SK-N-SH (cell line): ENCODE results near the gene SRGAP2. TPM values are rescaled to one million over a fixed set of nuclear protein-coding genes. Genes with fewer than 3 reads are reported as not detected.
"Not testable (repeated sequence)": the region's sequence is repeated elsewhere in the genome, so short reads cannot be mapped to it uniquely, and the experiment has no call there.

Experiments
- CTCF ChIA-PET: fragments of 300-600, 350-600 bp; formaldehyde crosslinking; extraction: SDS; loops from one replicate; lab custom pipeline; 2021; lab: Yijun Ruan, JAX
- POLR2A ChIA-PET: fragments of 350-600 bp; sonication (Branson Sonifier 250); formaldehyde crosslinking; extraction: SDS; loops from one replicate; lab custom pipeline; 2020; ENCODE audit warnings: antibody characterized with exemption, inconsistent platforms; lab: Yijun Ruan, JAX
- DNase-seq: peaks from one replicate; pipeline ENCODE4 v3.0.0; 2012
- H2AFZ ChIP-seq: fragments of 200-600 bp; sonication (generic); 2 replicates; pipeline ENCODE4 v1.8.1; 2016; ENCODE audit warnings: antibody characterized with exemption, mild to moderate bottlenecking, low read depth
- H3F3A ChIP-seq: fragments of 200-600 bp; sonication (generic); replicated peaks from 2 replicates; pipeline ENCODE3; 2016; ENCODE audit warnings: antibody characterized with exemption, mild to moderate bottlenecking; ENCODE audit not compliant: insufficient read depth
- H3K27ac ChIP-seq, 2 experiments: fragments of 200-500 bp in 1 of 2; fragments of 200-600 bp in 1 of 2; sonication (Bioruptor generic) in 1 of 2; sonication (generic), shearing (Covaris generic) in 1 of 2; 2 replicates each; pipeline versions ENCODE4 v1.5.1 to v1.6.1; 2014 to 2016; ENCODE audit warnings: low read depth in 2 of 2, inconsistent platforms in 1 of 2, low read length in 1 of 2, mild to moderate bottlenecking in 1 of 2, mixed read lengths in 1 of 2
- H3K27me3 ChIP-seq: fragments of 200-600 bp; sonication (generic), shearing (Covaris generic); 2 replicates; pipeline ENCODE4 v1.6.1; 2016; ENCODE audit warnings: mixed run types; ENCODE audit not compliant: insufficient read depth
- H3K36me3 ChIP-seq, 2 experiments: fragments of 200-500 bp in 1 of 2; fragments of 200-600 bp in 1 of 2; sonication (Bioruptor generic) in 1 of 2; sonication (generic) in 1 of 2; replicated peaks in 1 of 2; 2 replicates each; pipeline versions ENCODE3 to v1.5.1; 2014 to 2016; ENCODE audit warnings: low read length in 1 of 2, mild to moderate bottlenecking in 1 of 2; ENCODE audit not compliant: insufficient read depth in 2 of 2, control insufficient read depth in 1 of 2
- H3K4me1 ChIP-seq, 2 experiments: fragments of 200-500 bp in 1 of 2; fragments of 200-600 bp in 1 of 2; sonication (Bioruptor generic) in 1 of 2; sonication (generic), shearing (Covaris generic) in 1 of 2; 2 replicates each; pipeline versions ENCODE4 v1.5.1 to v1.6.1; 2014 to 2016; ENCODE audit warnings: low read depth in 1 of 2, low read length in 1 of 2, mixed run types in 1 of 2; ENCODE audit not compliant: insufficient read depth in 2 of 2, control insufficient read depth in 1 of 2
- H3K4me2 ChIP-seq: fragments of 200-600 bp; sonication (generic), shearing (Covaris generic); 2 replicates; pipeline ENCODE4 v1.6.1; 2017; ENCODE audit warnings: mixed run types
- H3K4me3 ChIP-seq, 2 experiments: fragments of 200-500 bp in 1 of 2; fragments of 200-600 bp in 1 of 2; sonication (Bioruptor generic) in 1 of 2; sonication (generic), shearing (Covaris generic) in 1 of 2; 2 replicates each; pipeline versions ENCODE4 v1.5.1 to v1.8.1; 2014 to 2016; ENCODE audit warnings: low read depth in 2 of 2, inconsistent platforms in 1 of 2, low read length in 1 of 2, mild to moderate bottlenecking in 1 of 2, mixed read lengths in 1 of 2, moderate library complexity in 1 of 2
- H3K79me2 ChIP-seq: fragments of 200-600 bp; sonication (generic); 2 replicates; pipeline ENCODE4 v1.8.1; 2017; ENCODE audit warnings: mild to moderate bottlenecking; ENCODE audit not compliant: insufficient read depth
- H3K9ac ChIP-seq: fragments of 200-600 bp; sonication (generic); 2 replicates; pipeline ENCODE4 v1.6.1; 2017; ENCODE audit warnings: mixed run types
- H3K9me2 ChIP-seq: fragments of 200-600 bp; sonication (generic); 2 replicates; pipeline ENCODE4 v1.6.1; 2017; ENCODE audit warnings: mixed run types
- H3K9me3 ChIP-seq: fragments of 200-600 bp; sonication (generic); 2 replicates; pipeline ENCODE4 v1.6.1; 2017; ENCODE audit warnings: mixed run types, mild to moderate bottlenecking, moderate library complexity
- H4K20me1 ChIP-seq: fragments of 200-600 bp; sonication (generic); 2 replicates; pipeline ENCODE4 v1.6.1; 2017; ENCODE audit warnings: mild to moderate bottlenecking, mixed run types; ENCODE audit not compliant: insufficient read depth
- CHD2 ChIP-seq: fragments of 150-350 bp; IDR thresholded peaks from 2 replicates; pipeline ENCODE4 v1.6.1; 2018; ENCODE audit warnings: low read length; ENCODE audit not compliant: partially characterized antibody
- PBX3 ChIP-seq: IDR thresholded peaks from 2 replicates; pipeline ENCODE4; 2012
- WGBS: methylation state at CpG from one replicate; pipeline ENCODE4 v1.1.6; 2017; ENCODE audit warnings: low lambda C conversion rate; 5-methylcytosine and 5-hydroxymethylcytosine counted together
- polyA plus RNA-seq, 3 experiments: library from polyadenylated mRNA; depleted of rRNA; stranded (reverse); fragments of >200 nt; gene quantifications; 2 replicates each; pipeline ENCODE4 v1.2.3, GENCODE V29; 2012
- TF ChIP-seq, protein P1 (sequence below): fragments of 150-350 bp; IDR thresholded peaks from 2 replicates; pipeline ENCODE4 v1.6.1; 2016; ENCODE audit warnings: mild to moderate bottlenecking, low read depth, low read length

SRGAP2 gene
- polyA plus RNA-seq, 1 of the 3 experiments (the other 2 are of a cell fraction): 18.2 TPM

GRCh38 chr1:206195182-206195581 lies 8.2 kb upstream of the SRGAP2 start:
- DNase-seq, H2AFZ ChIP-seq, H3K27ac ChIP-seq, H3K4me3 ChIP-seq, H3K9me2 ChIP-seq, H3F3A ChIP-seq, H3K9ac ChIP-seq, CTCF ChIA-PET, H3K27me3 ChIP-seq, H3K4me1 ChIP-seq, H3K4me2 ChIP-seq, H3K79me2 ChIP-seq, POLR2A ChIA-PET, H4K20me1 ChIP-seq, H3K9me3 ChIP-seq, H3K36me3 ChIP-seq: not testable (repeated sequence)
- no CpG with 5 or more reads among the region's 2 CpGs for WGBS

- H2AFZ ChIP-seq, POLR2A ChIA-PET, H3K9ac ChIP-seq, H4K20me1 ChIP-seq, H3K4me3 ChIP-seq, H3K27ac ChIP-seq, CTCF ChIA-PET, H3K27me3 ChIP-seq, DNase-seq, H3K4me1 ChIP-seq, H3K79me2 ChIP-seq, H3K36me3 ChIP-seq, H3F3A ChIP-seq, H3K9me3 ChIP-seq, H3K4me2 ChIP-seq, H3K9me2 ChIP-seq: not testable (repeated sequence)
- 93% methylated on average over 3 of the region's 3 CpGs for WGBS
Observed at GRCh38 chr1:206196748-206197424, 6.5 kb upstream of the SRGAP2 start.

DNA sequence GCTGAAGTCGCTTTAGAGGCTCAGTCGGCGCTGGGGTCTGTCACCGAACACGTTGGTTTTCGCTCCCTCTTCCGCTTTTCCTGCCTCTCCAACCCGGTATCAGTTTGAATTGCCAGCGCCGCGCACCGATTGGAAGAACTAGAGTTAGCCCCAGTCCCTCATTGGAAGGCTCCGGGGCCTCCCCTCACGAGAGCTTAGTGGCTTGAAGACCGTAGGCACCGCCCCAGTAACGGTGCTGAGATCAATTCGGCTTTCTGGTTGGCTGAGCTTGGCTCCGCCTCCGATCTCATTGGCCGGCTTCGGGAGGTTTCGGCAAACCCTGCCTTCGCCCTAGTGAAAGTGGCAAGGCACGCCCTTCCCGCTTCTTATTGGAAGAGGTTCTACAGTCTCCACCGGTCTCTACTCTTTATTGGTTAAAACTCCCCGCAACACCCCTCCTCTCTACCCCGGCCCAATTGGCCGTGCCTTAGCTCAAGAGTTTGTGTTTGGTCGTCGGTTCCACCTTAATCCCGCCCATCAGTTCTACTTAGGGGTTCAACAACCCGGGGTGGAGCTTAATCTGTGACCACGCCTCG lies 465 bp upstream of the SRGAP2 start, which contains the start of gene FAM72A:
FAM72A (minus strand) TSS at position 51 of the 575 bp plus-strand sequence. CDS start 814 bp downstream, outside the sequence.
- H2AFZ ChIP-seq, H3K4me2 ChIP-seq, H3K9me3 ChIP-seq, H3K4me1 ChIP-seq, CTCF ChIA-PET, H4K20me1 ChIP-seq, H3K27me3 ChIP-seq, H3F3A ChIP-seq, POLR2A ChIA-PET, H3K79me2 ChIP-seq, H3K9me2 ChIP-seq, H3K36me3 ChIP-seq: not testable (repeated sequence)
- Histone ChIP-seq H3K27ac (peak within 1 kb of the TSS in 1 of 2 experiments; percentile 62; a peak in 2 of 4 replicates), H3K9ac (peak within 1 kb of the TSS; percentile 79), H3K4me3 (peak within 1 kb of the TSS; percentile 35 to 49; a peak in 2 of 4 replicates)
- under 1% methylated on average over 9 of the region's 36 CpGs for WGBS
- DNase-seq: peak; percentile 70
- TF ChIP-seq CHD2: peak; percentile 47
- TF ChIP-seq, protein P1, sequence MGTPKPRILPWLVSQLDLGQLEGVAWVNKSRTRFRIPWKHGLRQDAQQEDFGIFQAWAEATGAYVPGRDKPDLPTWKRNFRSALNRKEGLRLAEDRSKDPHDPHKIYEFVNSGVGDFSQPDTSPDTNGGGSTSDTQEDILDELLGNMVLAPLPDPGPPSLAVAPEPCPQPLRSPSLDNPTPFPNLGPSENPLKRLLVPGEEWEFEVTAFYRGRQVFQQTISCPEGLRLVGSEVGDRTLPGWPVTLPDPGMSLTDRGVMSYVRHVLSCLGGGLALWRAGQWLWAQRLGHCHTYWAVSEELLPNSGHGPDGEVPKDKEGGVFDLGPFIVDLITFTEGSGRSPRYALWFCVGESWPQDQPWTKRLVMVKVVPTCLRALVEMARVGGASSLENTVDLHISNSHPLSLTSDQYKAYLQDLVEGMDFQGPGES: peak; percentile 41; the same call in 1 of the 2 replicates
- peak; percentile 15; the same call in 1 of the 2 replicates for TF ChIP-seq PBX3

DNA sequence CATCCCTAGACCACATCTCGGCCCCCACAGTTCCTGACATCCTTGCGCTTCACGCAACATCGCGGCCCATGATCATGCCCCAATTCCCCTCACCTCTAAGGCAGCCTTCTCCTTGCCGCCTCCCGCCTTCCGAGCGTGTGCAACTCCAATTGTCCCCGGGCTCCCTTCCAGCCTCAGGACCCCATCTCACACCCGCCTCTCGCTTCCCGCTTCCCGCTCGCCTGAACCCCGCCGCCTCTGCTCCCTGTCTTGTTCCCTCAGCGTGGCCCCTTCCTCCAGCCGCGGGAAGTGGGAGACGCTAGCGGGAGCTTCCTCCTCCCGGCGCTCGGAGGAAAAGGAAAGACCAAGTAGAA lies 794 bp downstream of the SRGAP2 start:
- H3K4me1 ChIP-seq, H3K9ac ChIP-seq, H3K36me3 ChIP-seq, CTCF ChIA-PET, H3K79me2 ChIP-seq, H3K27me3 ChIP-seq, H3F3A ChIP-seq, POLR2A ChIA-PET, H4K20me1 ChIP-seq, DNase-seq, H3K27ac ChIP-seq, H3K9me3 ChIP-seq, H3K9me2 ChIP-seq, H3K4me2 ChIP-seq, H2AFZ ChIP-seq: not testable (repeated sequence)
- no CpG with 5 or more reads among the region's 25 CpGs for WGBS
- H3K4me3 ChIP-seq: peak overlapping the region in 1 of 2 experiments; percentile 44; a peak in 2 of 4 replicates

DNA sequence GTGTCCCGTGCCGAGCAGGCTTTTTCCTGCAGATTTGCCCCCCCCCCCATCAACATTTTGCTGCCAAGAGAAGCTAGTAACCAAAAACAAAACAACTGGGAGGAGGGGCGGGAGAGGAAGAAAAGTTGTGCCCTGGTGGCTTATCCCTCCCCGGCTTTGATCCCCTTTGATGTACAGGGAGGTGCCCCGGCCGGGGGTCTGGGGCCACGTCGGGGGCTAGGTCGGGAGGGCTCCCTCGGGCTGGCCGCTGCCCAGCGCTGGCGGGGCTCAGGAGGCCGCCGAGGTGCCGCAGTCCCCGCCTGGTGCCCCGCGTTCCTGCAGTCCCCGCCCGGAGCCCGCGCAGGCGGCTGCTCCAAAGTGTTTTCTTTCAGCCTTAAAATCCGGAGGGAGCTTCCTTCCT lies 1.5 kb downstream of the SRGAP2 start:
- H3K4me1 ChIP-seq, POLR2A ChIA-PET, H3K27ac ChIP-seq, H4K20me1 ChIP-seq, H3K36me3 ChIP-seq, CTCF ChIA-PET, H3K9me3 ChIP-seq, H2AFZ ChIP-seq, H3F3A ChIP-seq, DNase-seq, H3K27me3 ChIP-seq, H3K9me2 ChIP-seq: not testable (repeated sequence)
- H3K4me3 ChIP-seq: peak overlapping the region; percentile 48 to 51
- peak overlapping the region; percentile 72 for H3K4me2 ChIP-seq
- H3K79me2 ChIP-seq: peaks cover 13% of the 10 kb centered on the region; the same call in 1 of the 2 replicates
- WGBS: 0% methylated on average over 3 of the region's 25 CpGs
- H3K9ac ChIP-seq: peak overlapping the region; percentile 63
